Left ventricle myocardium inferior (tissue), 1 donor: ENCODE measurements around the gene CPEB4. TPM values are rescaled to one million over a fixed set of nuclear protein-coding genes. Genes with fewer than 3 reads are reported as not detected.

Experiments
- DNase-seq: peaks from one replicate; pipeline ENCODE4 v3.0.0-alpha.2; 2020
- H3K27ac ChIP-seq: fragments of 200-600 bp; replicated peaks from 2 replicates; pipeline ENCODE4 v1.8.0; 2021
- H3K27me3 ChIP-seq: fragments of 200-600 bp; 2 replicates; pipeline ENCODE4 v1.8.0; 2021; ENCODE audit warnings: low read depth
- H3K36me3 ChIP-seq: fragments of 200-600 bp; 2 replicates; pipeline ENCODE4 v1.8.0; 2021
- H3K4me1 ChIP-seq: fragments of 200-600 bp; 2 replicates; pipeline ENCODE4 v1.8.0; 2021
- H3K4me3 ChIP-seq: fragments of 200-600 bp; 2 replicates; pipeline ENCODE4 v1.8.0; 2021; ENCODE audit warnings: mild to moderate bottlenecking, moderate library complexity
- H3K9me3 ChIP-seq: fragments of 200-600 bp; replicated peaks from 2 replicates; pipeline ENCODE4 v1.8.0; 2021
- intact Hi-C: fragments of 100-400 bp; cut with micrococcal nuclease; formaldehyde crosslinking; loops from one replicate; pipeline ENCODE4 v1.11.0; 2022
- total RNA-seq: library from RNA; stranded (reverse); fragmentation: NEBNext Ultra II Directional; extraction: Animal tissue kit (Norgen Biotek cat#: 25700); gene quantifications from one replicate; pipeline ENCODE4 v1.2.1, GENCODE V29; 2021
- TF ChIP-seq, protein P1 (sequence below): fragments of 200-600 bp; IDR thresholded peaks from 2 replicates; pipeline ENCODE4 v1.8.0; 2021; ENCODE audit warnings: antibody characterized with exemption, mild to moderate bottlenecking, borderline replicate concordance
- donor health status: DM: no; HTN: yes; CAD: no; lungs with severe emphysema.

The CPEB4 gene
- total RNA-seq, 1 donor from 2014 or later, result 136 TPM

DNA sequence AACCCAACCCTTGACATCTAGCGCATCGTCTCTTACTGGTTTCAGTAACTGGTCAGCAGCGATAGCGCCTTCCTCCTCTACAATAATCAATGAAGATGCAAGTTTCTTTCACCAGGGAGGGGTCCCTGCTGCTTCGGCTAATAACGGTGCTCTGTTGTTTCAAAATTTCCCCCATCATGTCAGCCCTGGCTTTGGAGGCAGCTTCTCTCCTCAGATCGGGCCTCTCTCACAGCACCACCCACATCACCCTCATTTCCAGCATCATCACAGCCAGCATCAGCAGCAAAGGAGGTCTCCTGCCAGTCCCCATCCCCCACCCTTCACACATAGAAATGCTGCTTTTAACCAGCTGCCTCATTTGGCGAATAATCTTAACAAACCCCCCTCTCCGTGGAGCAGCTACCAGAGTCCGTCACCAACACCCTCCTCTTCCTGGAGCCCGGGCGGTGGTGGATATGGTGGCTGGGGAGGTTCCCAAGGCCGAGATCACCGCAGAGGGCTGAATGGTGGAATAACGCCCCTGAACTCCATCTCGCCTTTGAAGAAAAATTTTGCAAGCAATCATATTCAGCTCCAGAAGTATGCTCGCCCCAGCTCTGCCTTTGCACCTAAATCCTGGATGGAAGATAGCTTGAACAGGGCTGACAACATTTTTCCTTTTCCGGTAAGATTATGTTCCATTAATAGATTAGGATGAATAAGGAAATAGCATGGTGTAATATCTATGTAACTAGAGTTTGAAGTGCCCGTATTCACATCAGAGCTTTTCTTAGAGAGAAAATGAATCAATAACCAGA is 2.2 kb downstream of the CPEB4 start:
- Histone ChIP-seq H3K27me3 (no peaks in the 10 kb centered on the region), H3K36me3 (peaks cover 13% of the 10 kb centered on the region), H3K4me3 (peak overlapping the region; percentile 90), H3K9me3 (no peaks in the 10 kb centered on the region), H3K27ac (peak overlapping the region; percentile 91), H3K4me1 (peaks cover 76% of the 10 kb centered on the region)
- TF ChIP-seq, protein P1, sequence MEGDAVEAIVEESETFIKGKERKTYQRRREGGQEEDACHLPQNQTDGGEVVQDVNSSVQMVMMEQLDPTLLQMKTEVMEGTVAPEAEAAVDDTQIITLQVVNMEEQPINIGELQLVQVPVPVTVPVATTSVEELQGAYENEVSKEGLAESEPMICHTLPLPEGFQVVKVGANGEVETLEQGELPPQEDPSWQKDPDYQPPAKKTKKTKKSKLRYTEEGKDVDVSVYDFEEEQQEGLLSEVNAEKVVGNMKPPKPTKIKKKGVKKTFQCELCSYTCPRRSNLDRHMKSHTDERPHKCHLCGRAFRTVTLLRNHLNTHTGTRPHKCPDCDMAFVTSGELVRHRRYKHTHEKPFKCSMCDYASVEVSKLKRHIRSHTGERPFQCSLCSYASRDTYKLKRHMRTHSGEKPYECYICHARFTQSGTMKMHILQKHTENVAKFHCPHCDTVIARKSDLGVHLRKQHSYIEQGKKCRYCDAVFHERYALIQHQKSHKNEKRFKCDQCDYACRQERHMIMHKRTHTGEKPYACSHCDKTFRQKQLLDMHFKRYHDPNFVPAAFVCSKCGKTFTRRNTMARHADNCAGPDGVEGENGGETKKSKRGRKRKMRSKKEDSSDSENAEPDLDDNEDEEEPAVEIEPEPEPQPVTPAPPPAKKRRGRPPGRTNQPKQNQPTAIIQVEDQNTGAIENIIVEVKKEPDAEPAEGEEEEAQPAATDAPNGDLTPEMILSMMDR, result no peak
- peak; percentile 38 for DNase-seq
- intact Hi-C loops, result loop anchor here (10.0 kb wide), 1 partner anchor 64 kb away; no protein-coding TSS in a partner anchor

DNA sequence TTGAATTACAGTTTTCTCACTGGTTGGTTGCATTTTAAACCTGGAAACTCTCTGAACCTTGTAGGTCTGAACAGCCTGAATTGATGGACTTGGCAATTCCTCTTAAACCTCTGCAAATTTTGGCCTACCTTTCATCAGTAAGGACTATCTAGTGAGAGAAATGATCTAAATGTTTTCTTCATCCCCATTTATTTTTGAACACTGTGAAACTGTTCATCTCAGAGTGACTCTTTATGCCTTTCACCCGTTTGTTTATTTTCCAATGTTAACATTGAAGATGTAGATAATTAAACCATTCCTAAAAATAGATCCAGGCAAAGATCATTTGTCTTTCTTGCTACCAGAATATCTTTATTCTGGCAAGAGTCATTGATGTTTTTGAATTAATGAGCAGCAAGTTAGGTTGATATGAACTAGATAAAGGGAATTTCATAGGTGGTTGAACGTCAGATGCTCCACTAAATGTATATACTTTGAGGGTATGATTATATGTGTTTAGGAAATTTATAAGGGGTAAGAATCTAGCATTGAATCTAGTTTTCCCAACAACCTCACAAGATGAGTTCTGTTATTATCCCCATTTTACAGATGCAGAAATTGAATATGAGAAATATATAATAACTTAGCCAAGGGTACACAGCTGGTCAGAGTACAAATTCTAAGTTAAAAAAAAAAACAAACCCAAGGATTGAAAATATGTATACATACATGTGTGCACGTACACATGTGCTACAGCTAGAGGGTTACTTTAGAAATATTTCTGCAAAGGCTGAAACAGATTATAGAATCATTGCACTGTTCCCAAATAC is 3.4 kb downstream of the CPEB4 start:
- Histone ChIP-seq H3K36me3 (peaks cover 15% of the 10 kb centered on the region), H3K4me1 (peaks cover 77% of the 10 kb centered on the region), H3K4me3 (peak overlapping the region; percentile 90), H3K27me3 (no peaks in the 10 kb centered on the region), H3K27ac (peak overlapping the region; percentile 91), H3K9me3 (no peaks in the 10 kb centered on the region)
- no peak for DNase-seq
- TF ChIP-seq, protein P1, result no peak
- intact Hi-C loops, result loop anchor here (10.0 kb wide), 1 partner anchor 63 kb away; no protein-coding TSS in a partner anchor

- DNase-seq, result no peak
- no peaks in the 10 kb centered on the region for H3K9me3 ChIP-seq
- peak overlapping the region; percentile 91 for H3K27ac ChIP-seq
- H3K27me3 ChIP-seq, result no peaks in the 10 kb centered on the region
- H3K4me1 ChIP-seq, result peaks cover 91% of the 10 kb centered on the region
- TF ChIP-seq, protein P1, result no peak
- H3K4me3 ChIP-seq, result peak overlapping the region; percentile 90
- intact Hi-C loops, result loop anchor here (10.0 kb wide), 1 partner anchor 62 kb away; no protein-coding TSS in a partner anchor
- peaks cover 19% of the 10 kb centered on the region for H3K36me3 ChIP-seq
Measured at GRCh38 chr5:173893192-173893561, 5.0 kb downstream of the CPEB4 start.

- intact Hi-C loops, result loop anchor here (10.0 kb wide), 1 partner anchor 59 kb away; no protein-coding TSS in a partner anchor
- peaks cover 92% of the 10 kb centered on the region for H3K4me1 ChIP-seq
- TF ChIP-seq, protein P1, result no peak
- no peaks in the 10 kb centered on the region for H3K27me3 ChIP-seq
- no peak for DNase-seq
- H3K4me3 ChIP-seq, result peak overlapping the region; percentile 90
- peak overlapping the region; percentile 91 for H3K27ac ChIP-seq
- no peaks in the 10 kb centered on the region for H3K9me3 ChIP-seq
- peaks cover 14% of the 10 kb centered on the region for H3K36me3 ChIP-seq
Measured at GRCh38 chr5:173895401-173896165, 7.4 kb downstream of the CPEB4 start.

GRCh38 chr5:173896631-173897030 is 8.5 kb downstream of the CPEB4 start:
- intact Hi-C loops, result loop anchor here (10.0 kb wide), 1 partner anchor 58 kb away; no protein-coding TSS in a partner anchor
- H3K27me3 ChIP-seq, result no peaks in the 10 kb centered on the region
- no peak overlapping the region for H3K27ac ChIP-seq
- H3K36me3 ChIP-seq, result peaks cover 20% of the 10 kb centered on the region
- no peaks in the 10 kb centered on the region for H3K9me3 ChIP-seq
- TF ChIP-seq, protein P1, result no peak
- DNase-seq, result no peak
- H3K4me3 ChIP-seq, result peak overlapping the region; percentile 90
- peaks cover 94% of the 10 kb centered on the region for H3K4me1 ChIP-seq
